Trophoblast cell (in vitro differentiated cells and primary cell): ENCODE results near the gene ALDH2.
"Not testable (repeated sequence)": the region's sequence is repeated elsewhere in the genome, so short reads cannot be mapped to it uniquely, and the experiment has no call there.

Experiments used
- DNase-seq, 2 donors: peaks; one replicate each; pipeline ENCODE4 v3.0.0-alpha.2; 2016
- H2AFZ ChIP-seq: 2 replicates; pipeline ENCODE4 v1.6.1; 2013; ENCODE audit warnings: low read length, moderate library complexity, mild to moderate bottlenecking; ENCODE audit not compliant: insufficient read depth, poor library complexity
- H2AK5ac ChIP-seq: 2 replicates; pipeline ENCODE4 v1.6.1; 2013; ENCODE audit warnings: mild to moderate bottlenecking, low read length
- H2BK120ac ChIP-seq: 2 replicates; pipeline ENCODE4 v1.6.1; 2013; ENCODE audit warnings: low read length, mild to moderate bottlenecking, moderate library complexity; ENCODE audit not compliant: insufficient read depth, poor library complexity
- H2BK12ac ChIP-seq: 2 replicates; pipeline ENCODE4 v1.6.1; 2013; ENCODE audit warnings: mild to moderate bottlenecking, low read length, moderate library complexity
- H2BK5ac ChIP-seq: 2 replicates; pipeline ENCODE4 v1.6.1; 2013; ENCODE audit warnings: low read length, low read depth, moderate library complexity, mild to moderate bottlenecking; ENCODE audit not compliant: poor library complexity
- H3K14ac ChIP-seq: 2 replicates; pipeline ENCODE4 v1.6.1; 2013; ENCODE audit warnings: mild to moderate bottlenecking, low read length
- H3K18ac ChIP-seq: 2 replicates; pipeline ENCODE4 v1.6.1; 2013; ENCODE audit warnings: mild to moderate bottlenecking, low read length
- H3K23ac ChIP-seq: 2 replicates; pipeline ENCODE4 v1.6.1; 2013; ENCODE audit warnings: low read length
- H3K27ac ChIP-seq: 2 replicates; pipeline ENCODE4 v1.5.1; 2013; ENCODE audit warnings: low read depth, mild to moderate bottlenecking, inconsistent platforms, low read length, moderate library complexity
- H3K27me3 ChIP-seq: 2 replicates; pipeline ENCODE4 v1.6.1; 2013; ENCODE audit warnings: inconsistent platforms, mild to moderate bottlenecking, low read length, moderate library complexity; ENCODE audit not compliant: insufficient read depth
- H3K36me3 ChIP-seq, 2 experiments: 1 replicate in 1 of 2; 2 replicates in 1 of 2; pipeline ENCODE4 v1.6.1; 2013; ENCODE audit warnings: low read length in 2 of 2, mild to moderate bottlenecking in 2 of 2, moderate library complexity in 1 of 2; ENCODE audit not compliant: insufficient read depth in 2 of 2, control insufficient read depth in 1 of 2
- H3K4ac ChIP-seq: 2 replicates; pipeline ENCODE4 v1.6.1; 2013; ENCODE audit warnings: low read depth, mild to moderate bottlenecking, low read length, moderate library complexity
- H3K4me1 ChIP-seq, 2 experiments: 1 replicate in 1 of 2; 2 replicates in 1 of 2; pipeline ENCODE4 v1.6.1; 2013; ENCODE audit warnings: low read length in 2 of 2, mild to moderate bottlenecking in 2 of 2, moderate library complexity in 1 of 2; ENCODE audit not compliant: insufficient read depth in 2 of 2, control insufficient read depth in 1 of 2
- H3K4me2 ChIP-seq: 2 replicates; pipeline ENCODE4 v1.6.1; 2013; ENCODE audit warnings: inconsistent platforms, mild to moderate bottlenecking, low read length, moderate library complexity
- H3K4me3 ChIP-seq: 2 replicates; pipeline ENCODE4 v1.5.1; 2013; ENCODE audit warnings: mild to moderate bottlenecking, low read depth, low read length, inconsistent platforms
- H3K79me1 ChIP-seq: one replicate; pipeline ENCODE4 v1.6.1; 2013; ENCODE audit warnings: low read length
- H3K79me2 ChIP-seq: 2 replicates; pipeline ENCODE4 v1.6.1; 2013; ENCODE audit warnings: low read length, mild to moderate bottlenecking; ENCODE audit not compliant: control insufficient read depth, insufficient read depth, poor library complexity
- H3K9ac ChIP-seq: 2 replicates; pipeline ENCODE4 v1.6.1; 2013; ENCODE audit warnings: mild to moderate bottlenecking, low read length
- H3K9me3 ChIP-seq: 2 replicates; pipeline ENCODE4 v1.6.1; 2013; ENCODE audit warnings: low read depth, mild to moderate bottlenecking, control low read depth, inconsistent platforms, low read length; ENCODE audit not compliant: insufficient read depth
- H4K12ac ChIP-seq: 2 replicates; pipeline ENCODE4 v1.6.1; 2013; ENCODE audit warnings: low read depth, mild to moderate bottlenecking, low read length, moderate library complexity
- H4K8ac ChIP-seq: 2 replicates; pipeline ENCODE4 v1.6.1; 2013; ENCODE audit warnings: low read depth, mild to moderate bottlenecking, low read length, moderate library complexity
- H4K91ac ChIP-seq: one replicate; pipeline ENCODE4 v1.6.1; 2013; ENCODE audit warnings: low read depth, mild to moderate bottlenecking, low read length, moderate library complexity
- WGBS: extraction: QIAGEN DNeasy Blood & Tissue Kit; methylation state at CpG from one replicate; pipeline ENCODE4 v1.1.7; 2013; ENCODE audit warnings: missing lambda C conversion rate; ENCODE audit not compliant: insufficient read length, insufficient coverage; ENCODE audit errors: extremely low coverage; 5-methylcytosine and 5-hydroxymethylcytosine counted together

Gene ALDH2

DNA sequence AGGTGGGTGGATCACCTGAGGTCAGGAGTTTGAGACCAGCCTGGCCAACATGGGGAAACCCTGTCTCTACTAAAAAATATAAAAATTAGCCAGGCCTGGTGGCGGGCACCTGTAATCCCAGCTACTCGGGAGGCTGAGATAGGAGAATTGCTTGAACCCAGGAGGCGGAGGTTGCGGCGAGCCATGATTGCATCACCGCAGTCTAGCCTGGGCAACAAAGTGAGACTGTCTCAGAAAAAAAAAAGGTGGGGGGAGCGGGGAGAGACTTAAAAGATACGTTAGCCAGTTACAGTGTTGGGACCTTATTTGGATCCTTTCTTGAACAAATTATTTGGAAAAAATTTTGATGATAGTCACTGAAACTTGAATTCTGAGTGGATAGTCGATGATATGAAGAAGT, 27.2 kb upstream of the ALDH2 start:
- not testable (repeated sequence) for H2BK5ac ChIP-seq, H3K4me2 ChIP-seq, H3K4ac ChIP-seq, H3K27ac ChIP-seq, H3K4me3 ChIP-seq, H4K12ac ChIP-seq, H3K9me3 ChIP-seq, H3K14ac ChIP-seq, H3K4me1 ChIP-seq, DNase-seq, H3K18ac ChIP-seq, H3K36me3 ChIP-seq, H2AK5ac ChIP-seq, H4K91ac ChIP-seq, H3K9ac ChIP-seq, H2BK120ac ChIP-seq, H4K8ac ChIP-seq, H2BK12ac ChIP-seq, H2AFZ ChIP-seq, H3K23ac ChIP-seq, H3K79me1 ChIP-seq, H3K79me2 ChIP-seq, H3K27me3 ChIP-seq
- 100% methylated on average over 1 of the region's 9 CpGs for WGBS

DNA sequence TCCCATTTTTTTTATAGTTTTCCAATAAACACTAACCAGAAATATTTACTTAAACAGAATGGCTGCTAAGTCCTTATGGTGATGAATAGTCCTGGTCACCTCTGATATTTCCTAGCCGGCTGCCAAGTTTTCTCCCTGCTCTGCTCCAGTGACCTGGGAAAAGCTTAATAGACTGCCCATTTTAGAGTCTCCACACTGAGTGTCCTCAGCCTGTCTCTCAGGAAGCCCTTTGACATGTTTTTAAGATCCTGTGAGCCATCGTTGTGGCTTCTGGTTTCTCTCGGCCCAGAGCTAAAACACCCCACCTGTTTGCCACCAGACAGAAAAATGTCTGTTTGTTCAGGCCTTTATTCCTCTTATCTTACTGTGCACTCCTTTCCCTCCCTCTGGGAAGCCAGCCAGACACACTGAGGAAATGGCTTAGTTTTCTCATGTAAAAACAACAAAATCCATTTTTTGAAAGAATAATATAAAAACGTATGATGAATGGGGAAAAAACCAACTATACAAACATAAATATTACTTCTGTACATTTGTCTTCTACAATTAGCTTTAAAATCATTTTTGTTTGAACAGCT, 25.4 kb upstream of the ALDH2 start:
- Histone ChIP-seq H3K9ac (no peak overlapping the region), H2BK5ac (no peak overlapping the region), H3K18ac (no peak overlapping the region), H2BK120ac (no peak overlapping the region), H2BK12ac (no peak overlapping the region), H2AK5ac (no peak overlapping the region), H3K79me1 (peaks cover 3% of the 10 kb centered on the region), H3K27me3 (no peaks in the 10 kb centered on the region), H3K14ac (no peak overlapping the region), H3K9me3 (no peaks in the 10 kb centered on the region), H3K23ac (no peak overlapping the region), H2AFZ (no peak overlapping the region), H3K4me2 (no peak overlapping the region), H3K4me3 (no peak overlapping the region), H4K8ac (no peak overlapping the region), H3K4me1 (peaks cover 0 to 2% of the 10 kb centered on the region in 2 experiments), H4K12ac (no peak overlapping the region), H3K4ac (no peak overlapping the region), H3K27ac (peak overlapping the region; percentile 61), H4K91ac (no peak overlapping the region), H3K79me2 (no peaks in the 10 kb centered on the region), H3K36me3 (peaks cover 12 to 13% of the 10 kb centered on the region in 2 experiments)
- no peak for DNase-seq
- no CpG with 5 or more reads among the region's 4 CpGs for WGBS

DNA sequence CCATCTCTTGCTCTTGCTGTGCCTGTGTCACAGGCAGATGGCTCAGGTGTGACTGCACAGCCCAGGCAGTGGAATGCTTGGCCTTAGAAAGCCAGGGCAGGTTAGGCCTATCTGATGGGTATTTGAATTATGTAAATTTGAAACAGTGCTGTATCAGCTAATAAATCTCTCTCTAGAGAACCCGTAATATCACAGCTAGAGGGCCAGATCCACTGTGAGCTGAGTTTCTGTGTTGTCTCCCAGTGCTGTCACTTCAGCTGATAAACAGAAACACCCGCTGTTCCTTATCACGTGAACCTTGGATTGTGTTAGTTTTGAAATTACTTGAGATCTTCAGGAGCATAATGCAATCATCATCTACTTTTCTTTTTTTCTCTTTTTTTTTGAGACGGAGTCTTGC, 21.5 kb upstream of the ALDH2 start:
- Histone ChIP-seq H4K91ac (no peak overlapping the region), H3K4me3 (no peak overlapping the region), H3K79me2 (no peaks in the 10 kb centered on the region), H2BK120ac (no peak overlapping the region), H3K27me3 (no peaks in the 10 kb centered on the region), H2BK12ac (no peak overlapping the region), H3K9me3 (no peaks in the 10 kb centered on the region), H4K8ac (no peak overlapping the region), H3K4ac (no peak overlapping the region), H3K18ac (no peak overlapping the region), H3K79me1 (peaks cover 3% of the 10 kb centered on the region), H3K27ac (no peak overlapping the region), H3K4me2 (no peak overlapping the region), H3K36me3 (peaks cover 21 to 29% of the 10 kb centered on the region in 2 experiments), H3K9ac (no peak overlapping the region), H4K12ac (no peak overlapping the region), H2AK5ac (no peak overlapping the region), H3K23ac (no peak overlapping the region), H3K4me1 (peaks cover 0 to 2% of the 10 kb centered on the region in 2 experiments), H2BK5ac (no peak overlapping the region), H2AFZ (no peak overlapping the region), H3K14ac (no peak overlapping the region)
- no CpG with 5 or more reads among the region's 4 CpGs for WGBS
- DNase-seq, result no peak

DNA sequence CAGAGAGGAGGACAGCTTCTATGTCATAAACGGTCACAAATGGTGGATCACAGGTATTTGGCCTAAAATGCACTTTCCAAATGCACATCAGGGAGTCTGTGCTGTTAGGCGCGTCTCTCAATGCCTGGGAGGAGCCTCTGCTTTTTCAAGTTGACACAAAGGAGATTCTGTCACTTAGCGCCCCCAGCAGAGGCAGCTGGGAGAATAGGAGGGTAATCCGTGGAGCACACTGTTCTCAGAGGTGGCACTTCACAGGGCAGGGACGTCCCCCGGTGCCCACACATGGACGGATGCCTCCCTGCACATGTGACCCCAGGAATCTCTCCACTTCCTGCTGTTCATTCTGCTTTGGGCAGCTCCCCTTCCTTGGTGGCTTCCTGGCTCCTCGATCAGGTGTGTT, 19.4 kb upstream of the ALDH2 start:
- H4K12ac ChIP-seq, result no peak overlapping the region
- H3K4ac ChIP-seq, result no peak overlapping the region
- no peak overlapping the region for H4K8ac ChIP-seq
- H2BK5ac ChIP-seq, result no peak overlapping the region
- no peak overlapping the region for H3K14ac ChIP-seq
- no peak overlapping the region for H3K4me3 ChIP-seq
- no peaks in the 10 kb centered on the region for H3K4me1 ChIP-seq
- no CpG with 5 or more reads among the region's 9 CpGs for WGBS
- no peak overlapping the region for H2BK12ac ChIP-seq
- H3K79me2 ChIP-seq, result no peaks in the 10 kb centered on the region
- H3K9me3 ChIP-seq, result no peaks in the 10 kb centered on the region
- H3K9ac ChIP-seq, result no peak overlapping the region
- no peak overlapping the region for H3K18ac ChIP-seq
- no peak overlapping the region for H2AK5ac ChIP-seq
- DNase-seq, result no peak
- no peaks in the 10 kb centered on the region for H3K27me3 ChIP-seq
- H2AFZ ChIP-seq, result no peak overlapping the region
- no peak overlapping the region for H2BK120ac ChIP-seq
- no peak overlapping the region for H3K4me2 ChIP-seq
- H3K79me1 ChIP-seq, result peaks cover 1% of the 10 kb centered on the region
- no peak overlapping the region for H4K91ac ChIP-seq
- no peak overlapping the region for H3K23ac ChIP-seq
- no peak overlapping the region for H3K27ac ChIP-seq
- peaks cover 21 to 29% of the 10 kb centered on the region in 2 experiments for H3K36me3 ChIP-seq
